H1 (cell line): Measurements from ENCODE around the gene URB2. TPM values are rescaled to one million over a fixed set of nuclear protein-coding genes. Genes with fewer than 3 reads are reported as not detected.

Source experiments
- CTCF ChIA-PET: fragments of 300-600 bp; sonication (Branson Sonifier 250); formaldehyde crosslinking; loops from one replicate; lab custom pipeline; 2021; ENCODE audit not compliant: partially characterized antibody; lab: Charles Lee
- POLR2A ChIA-PET: fragments of 300-600 bp; sonication (Branson Sonifier 250); formaldehyde crosslinking; loops from one replicate; lab custom pipeline; 2021; ENCODE audit warnings: inconsistent platforms; ENCODE audit not compliant: partially characterized antibody; lab: Charles Lee
- DNase-seq, 2 experiments: peaks; one replicate each; pipeline versions ENCODE4 v3.0.0 to v3.0.0-alpha.2; 2010 to 2022; ENCODE audit warnings: low spot score in 2 of 2, low read depth in 1 of 2, mixed read lengths in 1 of 2
- FAIRE-seq: peaks from 2 replicates; lab custom pipeline; 2011; peaks lifted over from hg19 to GRCh38; lab: Jason Lieb, UNC
- H2AFZ ChIP-seq: 2 replicates; pipeline ENCODE4 v1.8.1; 2012; ENCODE audit warnings: low read length, inconsistent platforms
- H2AK5ac ChIP-seq: 2 replicates; pipeline ENCODE4 v1.6.1; 2013; ENCODE audit warnings: low read depth, low read length
- H2BK120ac ChIP-seq: replicated peaks from 2 replicates; pipeline ENCODE3; 2013; ENCODE audit warnings: low read depth, low read length, inconsistent platforms
- H2BK12ac ChIP-seq: 2 replicates; pipeline ENCODE4 v1.6.1; 2013; ENCODE audit warnings: low read depth, low read length
- H2BK15ac ChIP-seq: 2 replicates; pipeline ENCODE4 v1.6.1; 2013; ENCODE audit warnings: low read length
- H2BK20ac ChIP-seq: 2 replicates; pipeline ENCODE4 v1.6.1; 2013; ENCODE audit warnings: low read length
- H2BK5ac ChIP-seq: 2 replicates; pipeline ENCODE4 v1.6.1; 2013; ENCODE audit warnings: low read depth, low read length
- H3K14ac ChIP-seq: 2 replicates; pipeline ENCODE4 v1.6.1; 2013; ENCODE audit warnings: inconsistent platforms; ENCODE audit not compliant: insufficient read length
- H3K18ac ChIP-seq: 2 replicates; pipeline ENCODE4 v1.6.1; 2013; ENCODE audit warnings: low read length; ENCODE audit errors: extremely low read depth
- H3K23ac ChIP-seq: 2 replicates; pipeline ENCODE4 v1.6.1; 2013; ENCODE audit warnings: inconsistent platforms; ENCODE audit not compliant: insufficient read length
- H3K23me2 ChIP-seq: 2 replicates; pipeline ENCODE4 v1.6.1; 2013; ENCODE audit warnings: low read depth, low read length
- H3K27ac ChIP-seq: 2 replicates; pipeline ENCODE4 v1.6.1; 2011; ENCODE audit warnings: low read depth, low read length, inconsistent platforms
- H3K27me3 ChIP-seq, 4 experiments: replicated peaks in 1 of 4; 1 replicate in 1 of 4; 2 replicates in 3 of 4; pipeline versions ENCODE4 v1.6.1 to v1.8.1; 2011 to 2013; ENCODE audit warnings: low read length in 3 of 4, mild to moderate bottlenecking in 3 of 4, inconsistent platforms in 2 of 4, mixed read lengths in 2 of 4, moderate library complexity in 1 of 4; ENCODE audit not compliant: control insufficient read depth in 3 of 4, insufficient read depth in 3 of 4; ENCODE audit errors: extremely low read depth in 1 of 4
- H3K36me3 ChIP-seq, 4 experiments: 2 replicates each; pipeline versions ENCODE4 v1.6.1 to v1.8.1; 2011 to 2013; ENCODE audit warnings: mild to moderate bottlenecking in 4 of 4, low read length in 3 of 4, moderate library complexity in 2 of 4, control low read depth in 1 of 4, inconsistent platforms in 1 of 4; ENCODE audit not compliant: insufficient read depth in 4 of 4, control insufficient read depth in 2 of 4
- H3K4ac ChIP-seq: replicated peaks from 2 replicates; pipeline ENCODE3; 2013; ENCODE audit warnings: low read length, low read depth, mixed read lengths, inconsistent platforms; ENCODE audit not compliant: insufficient read length
- H3K4me1 ChIP-seq, 4 experiments: replicated peaks in 1 of 4; 1 replicate in 1 of 4; 2 replicates in 3 of 4; pipeline versions ENCODE4 v1.6.1 to v1.8.1; 2011 to 2013; ENCODE audit warnings: low read length in 3 of 4, inconsistent platforms in 2 of 4, mixed read lengths in 1 of 4; ENCODE audit not compliant: insufficient read depth in 4 of 4, control insufficient read depth in 3 of 4
- H3K4me2 ChIP-seq, 2 experiments: 2 replicates each; pipeline versions ENCODE4 v1.6.1 to v1.8.1; 2011 to 2013; ENCODE audit warnings: low read depth in 2 of 2, low read length in 2 of 2, control low read depth in 1 of 2, inconsistent platforms in 1 of 2, mild to moderate bottlenecking in 1 of 2; ENCODE audit not compliant: insufficient read depth in 1 of 2
- H3K4me3 ChIP-seq, 4 experiments: fragments of 200-600, 300-600 bp in 1 of 4; sonication (generic), shearing (Covaris generic), sonication (Bioruptor Twin) in 1 of 4; 2 replicates each; pipeline versions ENCODE4 v1.5.1 to v1.8.1; 2011 to 2016; ENCODE audit warnings: low read length in 4 of 4, low read depth in 3 of 4, control low read depth in 2 of 4, inconsistent platforms in 2 of 4, mild to moderate bottlenecking in 2 of 4, mixed read lengths in 1 of 4, moderate library complexity in 1 of 4; ENCODE audit not compliant: insufficient read depth in 2 of 4; ENCODE audit errors: extremely low read depth in 1 of 4
- H3K56ac ChIP-seq: replicated peaks from 2 replicates; pipeline ENCODE3; 2013; ENCODE audit warnings: low read depth, mild to moderate bottlenecking, mixed read lengths, low read length, inconsistent platforms; ENCODE audit not compliant: insufficient read length
- H3K79me1 ChIP-seq: 2 replicates; pipeline ENCODE4 v1.6.1; 2013; ENCODE audit warnings: low read depth, low read length, control low read depth
- H3K79me2 ChIP-seq, 2 experiments: 2 replicates each; pipeline versions ENCODE4 v1.6.1 to v1.8.1; 2012 to 2013; ENCODE audit warnings: low read length in 2 of 2, mild to moderate bottlenecking in 2 of 2, inconsistent platforms in 1 of 2; ENCODE audit not compliant: insufficient read depth in 2 of 2, control insufficient read depth in 1 of 2
- H3K9ac ChIP-seq, 4 experiments: replicated peaks in 1 of 4; 1 replicate in 1 of 4; 2 replicates in 3 of 4; pipeline versions ENCODE4 v1.6.1 to v1.8.1; 2011 to 2013; ENCODE audit warnings: low read depth in 3 of 4, low read length in 3 of 4, control low read depth in 2 of 4, mild to moderate bottlenecking in 2 of 4, moderate library complexity in 2 of 4, inconsistent platforms in 1 of 4; ENCODE audit errors: extremely low read depth in 1 of 4
- H3K9me3 ChIP-seq, 2 experiments: 2 replicates each; pipeline versions ENCODE4 v1.6.1 to v1.8.1; 2012 to 2013; ENCODE audit warnings: mild to moderate bottlenecking in 2 of 2, moderate library complexity in 2 of 2, control low read depth in 1 of 2, inconsistent platforms in 1 of 2, low read depth in 1 of 2, low read length in 1 of 2, mixed read lengths in 1 of 2; ENCODE audit not compliant: insufficient read depth in 2 of 2
- H4K20me1 ChIP-seq, 2 experiments: replicated peaks in 1 of 2; 2 replicates each; pipeline versions ENCODE3 to v1.8.1; 2011 to 2013; ENCODE audit warnings: inconsistent platforms in 2 of 2, low read length in 2 of 2, mild to moderate bottlenecking in 1 of 2; ENCODE audit not compliant: insufficient read depth in 2 of 2, control insufficient read depth in 1 of 2
- H4K5ac ChIP-seq: 2 replicates; pipeline ENCODE4 v1.6.1; 2013; ENCODE audit warnings: low read length, low read depth, mixed read lengths, inconsistent platforms; ENCODE audit not compliant: insufficient read length
- H4K8ac ChIP-seq: 2 replicates; pipeline ENCODE4 v1.8.0; 2013; ENCODE audit warnings: mild to moderate bottlenecking, moderate library complexity, low read length, inconsistent platforms; ENCODE audit not compliant: insufficient read depth; ENCODE audit errors: extremely low read depth
- H4K91ac ChIP-seq: replicated peaks from 2 replicates; pipeline ENCODE3; 2013; ENCODE audit warnings: low read length, mixed read lengths, inconsistent platforms; ENCODE audit not compliant: insufficient read length
- ASH2L ChIP-seq: fragments of 200-600, 300-600 bp; sonication (generic); IDR thresholded peaks from one replicate; pipeline ENCODE4 v1.7.1; 2017; ENCODE audit warnings: low read length
- CHD1 ChIP-seq: IDR thresholded peaks from 2 replicates; pipeline ENCODE4 v1.6.1; 2012; ENCODE audit warnings: low read depth, low read length, improper control_type of control experiment
- CREB1 ChIP-seq: IDR thresholded peaks from 2 replicates; pipeline ENCODE4 v1.6.1; 2012; ENCODE audit warnings: inconsistent platforms
- EP300 ChIP-seq, 2 experiments: IDR thresholded peaks; 1 replicate in 1 of 2; 2 replicates in 1 of 2; pipeline ENCODE4 v1.6.1; 2011 to 2012; ENCODE audit warnings: low read depth in 2 of 2, low read length in 2 of 2, mild to moderate bottlenecking in 2 of 2, borderline replicate concordance in 1 of 2, inconsistent platforms in 1 of 2, moderate library complexity in 1 of 2
- FOSL1 ChIP-seq: IDR thresholded peaks from 2 replicates; pipeline ENCODE4 v1.6.1; 2011; ENCODE audit warnings: mild to moderate bottlenecking, low read depth, low read length, moderate library complexity; ENCODE audit not compliant: insufficient read depth
- KDM1A ChIP-seq: fragments of 200-600, 300-600 bp; sonication (generic); IDR thresholded peaks from 2 replicates; pipeline ENCODE4 v1.7.1; 2016; ENCODE audit warnings: mild to moderate bottlenecking, low read length, borderline replicate concordance
- KDM4A ChIP-seq: IDR thresholded peaks from one replicate; pipeline ENCODE4 v1.7.1; 2012; ENCODE audit warnings: low read depth, mild to moderate bottlenecking, moderate library complexity, low read length, inconsistent platforms; ENCODE audit not compliant: severe bottlenecking
- MAFK ChIP-seq: IDR thresholded peaks from 2 replicates; pipeline ENCODE4 v1.6.1; 2012; ENCODE audit warnings: low read depth, mild to moderate bottlenecking, improper control_type of control experiment, low read length
- POU5F1 ChIP-seq: IDR thresholded peaks from 2 replicates; pipeline ENCODE4 v1.6.1; 2011; ENCODE audit warnings: low read depth, mild to moderate bottlenecking, low read length, moderate library complexity
- SP2 ChIP-seq: IDR thresholded peaks from 2 replicates; pipeline ENCODE4 v1.6.1; 2012; ENCODE audit warnings: mild to moderate bottlenecking, low read length, inconsistent platforms
- TAF7 ChIP-seq: optimal IDR thresholded peaks from 2 replicates; pipeline ENCODE3; 2011; ENCODE audit warnings: low read depth, mild to moderate bottlenecking, inconsistent platforms, low read length, moderate library complexity, borderline replicate concordance
- TEAD4 ChIP-seq: IDR thresholded peaks from 2 replicates; pipeline ENCODE4 v1.6.1; 2012; ENCODE audit warnings: low read depth, low read length, inconsistent platforms, mixed read lengths
- YY1 ChIP-seq: IDR thresholded peaks from 2 replicates; pipeline ENCODE4 v1.6.1; 2011; ENCODE audit warnings: low read depth, mild to moderate bottlenecking, low read length
- ZNF274 ChIP-seq: IDR thresholded peaks from 2 replicates; pipeline ENCODE4 v1.7.0; 2012; ENCODE audit warnings: low read length, borderline replicate concordance; ENCODE audit errors: extremely low read depth
- WGBS, 2 experiments: shearing (Covaris generic) in 1 of 2; methylation state at CpG; one replicate each; pipeline versions ENCODE4 v1.1.6 to v1.1.7; 2013 to 2015; ENCODE audit warnings: low lambda C conversion rate in 2 of 2, mixed read lengths in 2 of 2, inconsistent platforms in 1 of 2, low coverage in 1 of 2, missing lambda C conversion rate in 1 of 2; ENCODE audit not compliant: insufficient replicate concordance in 2 of 2, insufficient coverage in 1 of 2, insufficient read length in 1 of 2; ENCODE audit errors: extremely low coverage in 1 of 2, missing lambda C conversion rate in 1 of 2; 5-methylcytosine and 5-hydroxymethylcytosine counted together
- polyA plus RNA-seq, 7 experiments: library from polyadenylated mRNA; depleted of rRNA in 3 of 7; stranded (reverse) in 5 of 7; unstranded in 2 of 7; fragments of >200 nt in 5 of 7; fragments of 200-250 nt in 2 of 7; gene quantifications; 1 replicate in 5 of 7; 2 replicates in 1 of 7; 4 replicates in 1 of 7; pipeline versions ENCODE4 v1.2.1 to v1.2.3, GENCODE V29; 2011 to 2013; ENCODE audit warnings: missing spikeins in 2 of 7, mixed read lengths in 2 of 7
- total RNA-seq: library from RNA; stranded (reverse); fragmentation: NEBNext Ultra II Directional; extraction: Animal tissue kit (Norgen Biotek cat#: 25700); gene quantifications from 2 replicates; pipeline ENCODE4 v1.2.1, GENCODE V29; 2021

The URB2 gene
- total and polyA plus RNA-seq, 2 of the 8 experiments (the other 6 are each of a cell fraction or from before 2014, with no cell fraction given), result 13.7 to 33.0 TPM

DNA sequence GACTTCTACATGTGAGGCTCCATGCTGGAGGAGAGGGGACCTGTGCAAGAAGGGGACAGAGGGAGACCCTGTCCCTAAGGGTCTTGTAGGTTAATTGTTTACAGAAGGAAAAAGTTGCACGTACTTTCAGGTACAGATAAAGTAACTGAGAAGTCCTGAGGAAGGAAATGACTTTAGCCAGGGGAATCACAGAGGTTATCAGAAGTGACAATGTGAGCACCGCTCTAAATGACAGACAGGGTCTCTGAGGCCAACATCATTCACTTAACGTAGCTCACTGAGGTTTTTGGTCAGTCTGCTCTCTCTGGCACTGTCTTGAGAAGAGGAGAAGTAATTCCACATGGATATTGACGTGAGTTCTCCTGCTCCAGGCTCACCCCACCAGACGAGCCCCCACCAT is 12.1 kb upstream of the URB2 start:
- FAIRE-seq (no peak), DNase-seq (no peak)
- CTCF ChIA-PET, result no interaction called here
- peaks cover 7 to 33% (median 23%) of the 10 kb centered on the region in 4 experiments; a peak in 7 of 8 replicates for H3K36me3 ChIP-seq
- no peak overlapping the region for H3K27ac ChIP-seq
- H2BK15ac ChIP-seq, result no peak overlapping the region
- H4K91ac ChIP-seq, result no peak overlapping the region
- H3K27me3 ChIP-seq, result peaks cover 0 to 2% (median 0%) of the 10 kb centered on the region in 4 experiments; a peak in 1 of 7 replicates
- no peak overlapping the region for H3K23ac ChIP-seq
- POLR2A ChIA-PET, result no interaction called here
- no peak overlapping the region for H3K18ac ChIP-seq
- no peak overlapping the region for H3K14ac ChIP-seq
- no peaks in the 10 kb centered on the region for H3K23me2 ChIP-seq
- H3K79me1 ChIP-seq, result peaks cover 9% of the 10 kb centered on the region
- H3K9ac ChIP-seq, result no peak overlapping the region
- no peak overlapping the region for H2BK120ac ChIP-seq
- H4K5ac ChIP-seq, result no peak overlapping the region
- H3K4me2 ChIP-seq, result no peak overlapping the region
- peaks cover 3 to 6% of the 10 kb centered on the region in 2 experiments for H4K20me1 ChIP-seq
- TF ChIP-seq TAF7, result no peak
- no peak for TF ChIP-seq POU5F1
- TF ChIP-seq TEAD4, result no peak
- TF ChIP-seq FOSL1, result no peak
- TF ChIP-seq KDM4A, result no peak
- no peak for TF ChIP-seq ZNF274
- no peak for TF ChIP-seq CREB1
- TF ChIP-seq ASH2L, result no peak
- no peak for TF ChIP-seq EP300 (IDR thresholded peaks at IDR 0.05; ENCODE audit: borderline replicate concordance in 1 of 2, low read depth in 2 of 2, low read length in 2 of 2)
- TF ChIP-seq MAFK, result no peak
- no peak for TF ChIP-seq YY1
- no peak for TF ChIP-seq CHD1
- TF ChIP-seq KDM1A, result no peak
- no peak for TF ChIP-seq SP2
- H3K56ac ChIP-seq, result no peak overlapping the region
- WGBS, 2 experiments, result 81% methylated on average over 5 of the region's 5 CpGs; no CpG with 5 or more reads in 1 of the 2 experiments
- no peaks in the 10 kb centered on the region for H3K9me3 ChIP-seq
- H3K79me2 ChIP-seq, result peaks cover 0 to 33% of the 10 kb centered on the region in 2 experiments; a peak in 2 of 4 replicates
- H3K4me3 ChIP-seq, result no peak overlapping the region
- no peak overlapping the region for H2BK20ac ChIP-seq
- no peak overlapping the region for H2AK5ac ChIP-seq
- H4K8ac ChIP-seq, result no peak overlapping the region; the same call in 1 of the 2 replicates
- no peak overlapping the region for H2BK12ac ChIP-seq
- no peak overlapping the region for H3K4ac ChIP-seq
- no peak overlapping the region for H2BK5ac ChIP-seq
- no peak overlapping the region for H2AFZ ChIP-seq
- no peaks in the 10 kb centered on the region for H3K4me1 ChIP-seq
